Activated CD8-positive, alpha-beta memory T cell treated with anti-CD3 and anti-CD28 coated beads for 1 hour (primary cell): ENCODE measurements around the gene SIK1.

Experiments
- DNase-seq, 2 donors: peaks; one replicate each; pipeline ENCODE4 v3.0.0-alpha.2; 2020; ENCODE audit warnings: low read depth in 1 of 2; ENCODE audit errors: extremely low read depth in 1 of 2

SIK1 gene

GRCh38 chr21:43369124-43369523 lies 57.8 kb downstream of the SIK1 start:
- no peak for DNase-seq

- DNase-seq = no peak
Measured at GRCh38 chr21:43368685-43369084, 58.2 kb downstream of the SIK1 start.

DNA sequence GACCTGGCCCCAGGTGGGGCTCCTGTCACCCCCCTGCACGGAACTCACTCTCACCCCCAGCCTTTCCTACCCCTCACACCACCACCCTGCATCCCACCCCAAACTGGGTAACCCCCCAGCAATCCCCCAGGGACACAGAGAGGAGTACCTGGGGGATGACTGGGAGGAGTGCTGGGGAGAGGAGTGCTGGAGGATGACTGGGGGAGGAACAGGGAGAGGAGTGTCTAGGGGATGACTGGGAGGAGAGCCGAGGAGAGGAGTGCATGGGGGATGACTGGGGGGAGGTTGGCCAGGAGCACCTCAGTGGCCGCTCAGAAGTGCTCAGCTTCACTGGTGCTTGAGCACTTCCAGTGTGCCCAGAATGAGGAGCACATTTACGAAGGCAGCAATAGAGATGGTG lies 59.1 kb downstream of the SIK1 start:
- no peak for DNase-seq

- DNase-seq = no peak
Measured at GRCh38 chr21:43367296-43367695, 59.6 kb downstream of the SIK1 start.

DNA sequence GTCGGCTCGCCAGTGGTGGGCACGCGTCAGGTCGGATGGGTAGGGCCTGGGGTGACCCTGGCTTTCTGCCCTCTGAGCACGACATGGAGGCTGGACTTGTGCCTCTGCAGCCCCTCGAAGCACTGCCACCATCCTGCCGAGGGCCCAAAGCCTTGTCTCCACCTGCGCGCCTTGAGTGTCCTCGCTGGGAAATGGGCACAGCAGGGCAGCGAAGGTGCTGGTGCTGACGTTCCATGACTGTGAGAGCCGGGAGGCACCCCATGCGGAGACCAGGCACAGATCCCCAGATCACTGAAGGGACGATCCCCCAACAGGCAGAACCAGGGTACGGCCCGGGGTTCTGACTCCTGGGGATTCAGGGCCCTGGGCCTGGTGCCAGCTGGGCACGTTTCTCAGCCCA lies 60.3 kb downstream of the SIK1 start:
- no peak for DNase-seq

DNA sequence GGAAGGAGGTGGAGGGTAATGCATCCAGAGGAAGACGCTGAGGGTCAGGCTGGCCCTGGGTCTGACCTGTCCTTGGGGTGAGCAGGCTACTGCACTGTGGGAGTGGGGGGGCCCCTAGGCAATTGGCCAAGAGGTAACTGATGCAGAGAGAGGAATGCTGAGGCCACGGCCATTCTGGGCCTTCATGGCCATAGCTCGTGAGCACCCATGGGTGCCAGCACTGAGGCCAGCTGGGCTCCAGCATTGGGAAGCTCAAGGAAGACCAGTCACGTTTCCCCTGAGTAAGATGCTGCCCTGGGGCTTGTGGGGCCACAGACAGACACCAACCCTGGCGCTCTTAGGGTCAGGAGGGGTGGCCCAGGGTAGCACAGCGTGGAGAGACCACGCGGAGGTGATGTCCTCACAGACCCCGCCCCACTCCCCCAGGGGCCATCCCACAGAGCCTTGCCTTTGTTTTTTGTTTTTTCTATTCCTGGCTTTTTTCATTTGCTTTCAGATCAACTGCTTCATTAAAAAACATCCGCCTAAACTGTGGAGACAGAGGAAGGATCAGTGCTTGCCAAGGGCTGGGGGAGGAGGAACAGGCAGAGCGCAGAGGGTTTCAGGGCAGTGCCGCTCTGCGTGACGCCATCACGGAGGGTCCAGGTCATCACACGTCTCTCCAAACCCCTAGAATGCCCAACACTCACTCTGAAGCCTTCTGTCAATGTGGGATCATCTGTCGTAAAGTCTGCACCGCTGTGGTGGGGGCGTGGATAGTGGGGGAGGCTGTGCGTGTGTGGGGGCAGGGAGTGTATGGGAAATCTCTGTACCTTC lies 61.1 kb downstream of the SIK1 start:
- no peak for DNase-seq

GRCh38 chr21:43364851-43365424 lies 62.0 kb downstream of the SIK1 start:
- DNase-seq = no peak
